Measurements from ENCODE around the gene IL6R. TPM values are rescaled to one million over a fixed set of nuclear protein-coding genes. Genes with fewer than 3 reads are reported as not detected.

IL6R gene
- total and polyA plus RNA-seq, 4 donors = 3.8 to 7.3 (median 5.4) TPM

DNA sequence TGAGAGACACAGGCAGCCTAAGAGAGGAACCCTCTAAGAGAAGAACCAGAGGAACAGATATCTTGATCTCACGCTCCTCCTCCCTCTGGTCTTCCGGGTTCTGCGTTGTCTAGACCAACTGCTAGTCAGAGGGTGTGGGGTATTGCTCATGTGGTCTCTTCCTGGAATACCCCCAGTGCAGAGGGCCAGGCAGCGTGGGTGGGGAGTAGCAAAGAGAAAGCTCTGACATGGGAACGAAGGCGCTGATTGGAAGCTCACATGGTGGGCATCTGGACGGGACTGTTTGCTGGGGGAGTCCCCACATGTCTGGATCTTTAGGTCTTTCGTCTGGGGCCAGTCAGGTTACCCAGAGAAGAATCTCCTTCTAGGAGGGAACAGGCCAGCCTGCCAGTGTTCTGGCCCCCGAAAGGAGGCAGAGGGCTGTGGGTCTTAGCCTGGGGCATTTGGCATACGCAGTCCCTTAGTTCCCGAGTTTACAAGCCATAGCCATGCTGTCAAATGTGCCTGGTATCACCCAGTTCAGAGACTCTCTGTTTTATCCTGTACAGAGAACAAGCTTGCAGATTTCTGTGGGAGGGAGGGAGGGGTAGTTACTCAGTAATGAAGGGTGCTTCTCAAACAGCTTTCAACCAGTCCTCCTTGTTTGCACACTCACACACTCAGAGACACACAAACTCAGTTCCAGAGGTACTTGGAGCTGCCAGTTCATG is 18.3 kb upstream of the IL6R start:
- no peaks in the 10 kb centered on the region for H3K9me3 ChIP-seq (ENCODE audit: control insufficient read depth, insufficient read depth, low read length)
- no peak overlapping the region for H3K4me3 ChIP-seq (ENCODE audit: low read depth, low read length)
- no peaks in the 10 kb centered on the region for H3K4me1 ChIP-seq (ENCODE audit: control insufficient read depth, insufficient read depth, low read length)
- WGBS (ENCODE audit: insufficient coverage) = 86% methylated on average over 10 of the region's 11 CpGs
- no peaks in the 10 kb centered on the region for H3K36me3 ChIP-seq (ENCODE audit: control insufficient read depth, insufficient read depth, low read length)
- no peaks in the 10 kb centered on the region for H3K27me3 ChIP-seq (ENCODE audit: control insufficient read depth, insufficient read depth, low read length)
- H3K27ac ChIP-seq (ENCODE audit: low read depth, low read length) = no peak overlapping the region
- no peak for DNase-seq (ENCODE audit: low read depth in 4 of 6, low spot score in 6 of 6)

- WGBS (ENCODE audit: insufficient coverage) = 86% methylated on average over 7 of the region's 9 CpGs
- H3K9me3 ChIP-seq (ENCODE audit: control insufficient read depth, insufficient read depth, low read length) = no peaks in the 10 kb centered on the region
- H3K36me3 ChIP-seq (ENCODE audit: control insufficient read depth, insufficient read depth, low read length) = no peaks in the 10 kb centered on the region
- no peak overlapping the region for H3K27ac ChIP-seq (ENCODE audit: low read depth, low read length)
- no peaks in the 10 kb centered on the region for H3K27me3 ChIP-seq (ENCODE audit: control insufficient read depth, insufficient read depth, low read length)
- DNase-seq (ENCODE audit: low read depth in 4 of 6, low spot score in 6 of 6) = no peak
- no peaks in the 10 kb centered on the region for H3K4me1 ChIP-seq (ENCODE audit: control insufficient read depth, insufficient read depth, low read length)
- no peak overlapping the region for H3K4me3 ChIP-seq (ENCODE audit: low read depth, low read length)
Observed at GRCh38 chr1:154391086-154391770, 13.9 kb upstream of the IL6R start.

- H3K27me3 ChIP-seq (ENCODE audit: control insufficient read depth, insufficient read depth, low read length) = no peaks in the 10 kb centered on the region
- H3K9me3 ChIP-seq (ENCODE audit: control insufficient read depth, insufficient read depth, low read length) = no peaks in the 10 kb centered on the region
- no peaks in the 10 kb centered on the region for H3K4me1 ChIP-seq (ENCODE audit: control insufficient read depth, insufficient read depth, low read length)
- H3K36me3 ChIP-seq (ENCODE audit: control insufficient read depth, insufficient read depth, low read length) = no peaks in the 10 kb centered on the region
- no peak overlapping the region for H3K4me3 ChIP-seq (ENCODE audit: low read depth, low read length)
- H3K27ac ChIP-seq (ENCODE audit: low read depth, low read length) = no peak overlapping the region
- no peak for DNase-seq (ENCODE audit: low read depth in 4 of 6, low spot score in 6 of 6)
- 86% methylated on average over 2 of the region's 4 CpGs for WGBS (ENCODE audit: insufficient coverage)
Observed at GRCh38 chr1:154398141-154398540, 7.0 kb upstream of the IL6R start.

- Histone ChIP-seq H3K4me3 (ENCODE audit: low read depth, low read length) (no peak overlapping the region), H3K9me3 (ENCODE audit: control insufficient read depth, insufficient read depth, low read length) (no peaks in the 10 kb centered on the region), H3K27me3 (ENCODE audit: control insufficient read depth, insufficient read depth, low read length) (peaks cover 3% of the 10 kb centered on the region), H3K36me3 (ENCODE audit: control insufficient read depth, insufficient read depth, low read length) (no peaks in the 10 kb centered on the region), H3K4me1 (ENCODE audit: control insufficient read depth, insufficient read depth, low read length) (no peaks in the 10 kb centered on the region), H3K27ac (ENCODE audit: low read depth, low read length) (no peak overlapping the region)
- WGBS (ENCODE audit: insufficient coverage) = 100% methylated on average over 2 of the region's 4 CpGs
- DNase-seq (ENCODE audit: low read depth in 4 of 6, low spot score in 6 of 6) = no peak
Observed at GRCh38 chr1:154398678-154399077, 6.5 kb upstream of the IL6R start.

DNA sequence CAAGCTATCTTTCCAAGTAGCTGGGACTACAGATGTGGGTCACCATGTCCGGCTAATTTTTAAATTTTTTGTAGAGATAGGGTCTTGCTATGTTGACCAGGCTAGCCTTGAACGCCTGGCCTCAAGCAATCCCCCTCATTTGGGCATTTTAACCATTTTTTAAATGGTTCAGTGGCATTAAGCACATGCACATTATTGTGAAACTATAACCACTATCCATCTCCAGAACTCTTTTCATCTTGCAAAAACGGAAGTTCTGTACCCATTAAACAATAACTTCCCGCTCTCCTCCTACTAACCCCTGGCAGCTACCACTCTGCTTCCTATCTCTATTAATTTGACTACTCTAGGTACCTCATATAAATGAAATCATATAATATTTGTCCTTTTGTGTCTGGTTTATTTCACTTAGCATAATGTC is 4.8 kb upstream of the IL6R start:
- Histone ChIP-seq H3K4me3 (ENCODE audit: low read depth, low read length) (no peak overlapping the region), H3K36me3 (ENCODE audit: control insufficient read depth, insufficient read depth, low read length) (no peaks in the 10 kb centered on the region), H3K27me3 (ENCODE audit: control insufficient read depth, insufficient read depth, low read length) (peaks cover 14% of the 10 kb centered on the region), H3K27ac (ENCODE audit: low read depth, low read length) (no peak overlapping the region), H3K4me1 (ENCODE audit: control insufficient read depth, insufficient read depth, low read length) (peaks cover 10% of the 10 kb centered on the region), H3K9me3 (ENCODE audit: control insufficient read depth, insufficient read depth, low read length) (no peaks in the 10 kb centered on the region)
- WGBS (ENCODE audit: insufficient coverage) = 100% methylated on average over 1 of the region's 4 CpGs
- DNase-seq (ENCODE audit: low read depth in 4 of 6, low spot score in 6 of 6) = no peak

- Histone ChIP-seq H3K36me3 (ENCODE audit: control insufficient read depth, insufficient read depth, low read length) (no peaks in the 10 kb centered on the region), H3K27me3 (ENCODE audit: control insufficient read depth, insufficient read depth, low read length) (peaks cover 26% of the 10 kb centered on the region), H3K9me3 (ENCODE audit: control insufficient read depth, insufficient read depth, low read length) (no peaks in the 10 kb centered on the region), H3K4me3 (ENCODE audit: low read depth, low read length) (no peak overlapping the region), H3K27ac (ENCODE audit: low read depth, low read length) (no peak overlapping the region), H3K4me1 (ENCODE audit: control insufficient read depth, insufficient read depth, low read length) (peaks cover 30% of the 10 kb centered on the region)
- no peak for DNase-seq (ENCODE audit: low read depth in 4 of 6, low spot score in 6 of 6)
- WGBS (ENCODE audit: insufficient coverage) = 94% methylated on average over 4 of the region's 4 CpGs
Observed at GRCh38 chr1:154402409-154402921, 2.7 kb upstream of the IL6R start.

- no peaks in the 10 kb centered on the region for H3K36me3 ChIP-seq (ENCODE audit: control insufficient read depth, insufficient read depth, low read length)
- H3K27me3 ChIP-seq (ENCODE audit: control insufficient read depth, insufficient read depth, low read length) = peaks cover 26% of the 10 kb centered on the region
- no peak for DNase-seq (ENCODE audit: low read depth in 4 of 6, low spot score in 6 of 6)
- H3K4me1 ChIP-seq (ENCODE audit: control insufficient read depth, insufficient read depth, low read length) = peaks cover 35% of the 10 kb centered on the region
- no peaks in the 10 kb centered on the region for H3K9me3 ChIP-seq (ENCODE audit: control insufficient read depth, insufficient read depth, low read length)
- no peak overlapping the region for H3K27ac ChIP-seq (ENCODE audit: low read depth, low read length)
- WGBS (ENCODE audit: insufficient coverage) = 81% methylated on average over 6 of the region's 8 CpGs
- H3K4me3 ChIP-seq (ENCODE audit: low read depth, low read length) = no peak overlapping the region
Observed at GRCh38 chr1:154403261-154403943, 1.7 kb upstream of the IL6R start.

DNA sequence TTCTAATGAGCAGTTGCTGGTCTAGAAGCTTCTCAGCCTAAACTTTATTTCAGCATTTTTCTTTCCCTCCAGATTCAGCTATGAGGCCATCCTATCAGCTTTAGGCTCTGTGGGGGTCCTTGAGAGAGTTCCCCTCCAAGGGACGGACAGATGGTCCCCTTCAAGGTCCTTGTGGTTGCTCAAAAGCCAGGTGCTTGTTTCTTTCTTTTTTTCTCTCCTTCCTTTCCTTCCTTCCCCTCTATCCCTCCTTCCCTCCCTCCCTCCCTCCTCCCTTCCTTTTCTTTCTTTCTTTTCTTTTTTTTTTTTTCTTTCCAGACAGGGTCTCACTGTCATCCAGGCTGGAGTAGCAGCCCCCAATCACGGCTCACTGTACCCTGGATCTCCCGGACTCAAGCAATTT is 1.2 kb upstream of the IL6R start:
- Histone ChIP-seq H3K9me3 (ENCODE audit: control insufficient read depth, insufficient read depth, low read length) (no peaks in the 10 kb centered on the region), H3K27ac (ENCODE audit: low read depth, low read length) (no peak overlapping the region), H3K4me3 (ENCODE audit: low read depth, low read length) (no peak overlapping the region), H3K36me3 (ENCODE audit: control insufficient read depth, insufficient read depth, low read length) (no peaks in the 10 kb centered on the region), H3K4me1 (ENCODE audit: control insufficient read depth, insufficient read depth, low read length) (peaks cover 38% of the 10 kb centered on the region), H3K27me3 (ENCODE audit: control insufficient read depth, insufficient read depth, low read length) (peaks cover 26% of the 10 kb centered on the region)
- no peak for DNase-seq (ENCODE audit: low read depth in 4 of 6, low spot score in 6 of 6)
- 78% methylated on average over 1 of the region's 3 CpGs for WGBS (ENCODE audit: insufficient coverage)

DNA sequence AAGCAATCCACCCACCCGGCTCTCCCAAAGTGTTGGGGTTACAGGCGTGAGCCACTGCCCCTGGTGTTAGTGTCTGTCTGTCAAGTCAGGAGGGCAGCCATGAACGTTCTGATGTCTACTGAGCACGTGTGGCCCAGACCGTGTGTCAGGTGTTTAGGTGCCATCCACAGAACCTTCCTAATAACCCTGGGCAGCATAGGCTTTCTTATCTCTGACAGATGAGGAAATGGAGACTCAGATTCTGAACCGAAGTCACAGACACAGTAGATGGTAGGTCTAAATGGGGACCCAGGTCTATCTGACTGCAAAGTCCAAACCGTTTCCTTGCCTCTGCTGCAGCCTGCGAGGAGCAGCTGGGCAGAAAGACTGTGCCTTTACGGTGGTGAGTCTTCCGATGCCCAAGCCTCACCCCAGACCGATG is 622 bp upstream of the IL6R start:
- Histone ChIP-seq H3K9me3 (ENCODE audit: control insufficient read depth, insufficient read depth, low read length) (no peaks in the 10 kb centered on the region), H3K4me1 (ENCODE audit: control insufficient read depth, insufficient read depth, low read length) (peaks cover 38% of the 10 kb centered on the region), H3K27me3 (ENCODE audit: control insufficient read depth, insufficient read depth, low read length) (peaks cover 26% of the 10 kb centered on the region), H3K4me3 (ENCODE audit: low read depth, low read length) (peak overlapping the region; percentile 40), H3K27ac (ENCODE audit: low read depth, low read length) (no peak overlapping the region), H3K36me3 (ENCODE audit: control insufficient read depth, insufficient read depth, low read length) (no peaks in the 10 kb centered on the region)
- WGBS (ENCODE audit: insufficient coverage) = 52% methylated on average over 11 of the region's 11 CpGs
- no peak for DNase-seq (ENCODE audit: low read depth in 4 of 6, low spot score in 6 of 6)

All from spinal cord (tissue), 10 donors.